Neutrophil (primary cell): Measurements from ENCODE around the gene HAPLN3.

Experiments used
- H3K27ac ChIP-seq: fragments of 200-600 bp; sonication (generic); 2 replicates; pipeline ENCODE4 v1.5.1; 2016; ENCODE audit warnings: mild to moderate bottlenecking, moderate library complexity
- H3K27me3 ChIP-seq: fragments of 200-600 bp; sonication (generic); 2 replicates; pipeline ENCODE4 v1.6.0; 2016; ENCODE audit warnings: mild to moderate bottlenecking
- H3K36me3 ChIP-seq: fragments of 200-600 bp; sonication (generic); 2 replicates; pipeline ENCODE4 v1.5.1; 2017
- H3K4me1 ChIP-seq, 2 experiments: fragments of 200-600 bp in 1 of 2; sonication (generic) in 1 of 2; 1 replicate in 1 of 2; 2 replicates in 1 of 2; pipeline versions ENCODE4 v1.5.1 to v1.6.1; 2013 to 2016; ENCODE audit warnings: low read depth in 1 of 2, low read length in 1 of 2, mild to moderate bottlenecking in 1 of 2, moderate library complexity in 1 of 2; ENCODE audit not compliant: control insufficient read depth in 1 of 2, insufficient read depth in 1 of 2
- H3K4me3 ChIP-seq, 2 experiments: fragments of 200-600 bp in 1 of 2; sonication (generic) in 1 of 2; 1 replicate in 1 of 2; 2 replicates in 1 of 2; pipeline ENCODE4 v1.5.1; 2013 to 2016; ENCODE audit warnings: low read depth in 1 of 2, low read length in 1 of 2, mild to moderate bottlenecking in 1 of 2, moderate library complexity in 1 of 2
- H3K9me3 ChIP-seq: fragments of 200-600 bp; sonication (generic); 2 replicates; pipeline ENCODE4 v1.5.1; 2016
- CTCF ChIP-seq: fragments of 200-600 bp; sonication (generic); IDR thresholded peaks from 2 replicates; pipeline ENCODE4 v1.5.1; 2016; ENCODE audit warnings: antibody characterized with exemption

HAPLN3 gene

GRCh38 chr15:88845616-88846015, 49.7 kb downstream of the HAPLN3 start:
- Histone ChIP-seq H3K4me3 (no peak overlapping the region), H3K27ac (no peak overlapping the region), H3K27me3 (no peaks in the 10 kb centered on the region), H3K36me3 (no peaks in the 10 kb centered on the region), H3K4me1 (no peaks in the 10 kb centered on the region), H3K9me3 (no peaks in the 10 kb centered on the region)
- TF ChIP-seq CTCF, result no peak

GRCh38 chr15:88844749-88845386, 50.5 kb downstream of the HAPLN3 start:
- no peaks in the 10 kb centered on the region for H3K27me3 ChIP-seq
- TF ChIP-seq CTCF, result no peak

GRCh38 chr15:88843334-88843733, 52.0 kb downstream of the HAPLN3 start:
- peaks cover 3% of the 10 kb centered on the region for H3K27me3 ChIP-seq
- no peaks in the 10 kb centered on the region for H3K36me3 ChIP-seq
- no peak for TF ChIP-seq CTCF
- no peaks in the 10 kb centered on the region for H3K4me1 ChIP-seq
- H3K27ac ChIP-seq, result no peak overlapping the region
- H3K9me3 ChIP-seq, result no peaks in the 10 kb centered on the region
- H3K4me3 ChIP-seq, result no peak overlapping the region

More at GRCh38 chr15:88844749-88845386, 50.5 kb downstream of the HAPLN3 start:
- Histone ChIP-seq H3K36me3 (no peaks in the 10 kb centered on the region), H3K4me3 (no peak overlapping the region), H3K4me1 (no peaks in the 10 kb centered on the region), H3K9me3 (no peaks in the 10 kb centered on the region), H3K27ac (no peak overlapping the region)

GRCh38 chr15:88842156-88842555, 53.2 kb downstream of the HAPLN3 start:
- Histone ChIP-seq H3K4me3 (no peak overlapping the region), H3K9me3 (no peaks in the 10 kb centered on the region), H3K27me3 (peaks cover 3% of the 10 kb centered on the region), H3K27ac (no peak overlapping the region), H3K4me1 (no peaks in the 10 kb centered on the region), H3K36me3 (no peaks in the 10 kb centered on the region)
- no peak for TF ChIP-seq CTCF

GRCh38 chr15:88841236-88841635, 54.1 kb downstream of the HAPLN3 start:
- no peaks in the 10 kb centered on the region for H3K4me1 ChIP-seq
- no peaks in the 10 kb centered on the region for H3K36me3 ChIP-seq
- no peaks in the 10 kb centered on the region for H3K9me3 ChIP-seq
- peaks cover 3% of the 10 kb centered on the region for H3K27me3 ChIP-seq
- H3K27ac ChIP-seq, result no peak overlapping the region
- no peak for TF ChIP-seq CTCF
- no peak overlapping the region for H3K4me3 ChIP-seq
